Activated CD8-positive, alpha-beta memory T cell treated with anti-CD3 and anti-CD28 coated beads, Interleukin-2, amount 50 U/mL, for 48 hours (primary cell): ENCODE data around the gene CCDC88B.
A peak's percentile ranks its signal among the peaks of the same experiment; 100 is the strongest.

Experiments used
- DNase-seq: peaks from one replicate; pipeline ENCODE4 v3.0.0-alpha.2; 2020

CCDC88B gene

DNA sequence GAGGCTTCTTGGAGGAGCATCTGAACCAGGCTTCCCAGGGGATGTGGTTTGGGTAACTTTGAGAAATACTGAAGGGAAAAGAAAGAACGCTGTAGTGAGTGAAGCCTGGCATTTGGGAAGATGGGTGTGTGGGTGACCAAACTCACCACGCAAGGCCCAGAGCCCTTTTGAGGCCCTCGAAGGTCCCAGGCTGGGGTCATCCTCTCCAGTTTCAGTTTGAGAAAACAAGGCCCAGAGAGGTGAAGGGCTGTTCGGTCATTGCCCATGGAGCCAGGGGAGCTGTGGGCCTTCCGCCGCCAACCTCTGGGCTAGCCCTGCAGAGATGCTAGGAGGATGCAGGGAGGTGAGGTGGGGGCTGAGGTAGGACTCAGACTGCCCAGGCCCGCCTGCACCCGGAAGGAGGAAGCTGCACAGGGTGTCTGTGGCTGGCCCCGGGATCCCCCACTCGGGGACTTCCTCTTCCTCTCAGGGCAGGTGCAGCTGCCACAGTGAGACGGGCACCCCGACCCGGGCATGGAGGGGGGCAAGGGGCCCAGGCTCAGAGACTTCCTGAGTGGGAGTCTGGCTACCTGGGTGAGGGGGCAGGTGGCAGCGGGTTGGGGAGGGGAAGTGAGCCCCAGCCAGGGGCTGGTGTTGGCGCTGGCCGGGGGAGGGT is at the start of gene CCDC88B:
CCDC88B (plus strand) TSS at position 451 of the 655 bp plus-strand sequence; CDS start at position 514, 63 bp downstream.
- DNase-seq, result peak; percentile 86

DNA sequence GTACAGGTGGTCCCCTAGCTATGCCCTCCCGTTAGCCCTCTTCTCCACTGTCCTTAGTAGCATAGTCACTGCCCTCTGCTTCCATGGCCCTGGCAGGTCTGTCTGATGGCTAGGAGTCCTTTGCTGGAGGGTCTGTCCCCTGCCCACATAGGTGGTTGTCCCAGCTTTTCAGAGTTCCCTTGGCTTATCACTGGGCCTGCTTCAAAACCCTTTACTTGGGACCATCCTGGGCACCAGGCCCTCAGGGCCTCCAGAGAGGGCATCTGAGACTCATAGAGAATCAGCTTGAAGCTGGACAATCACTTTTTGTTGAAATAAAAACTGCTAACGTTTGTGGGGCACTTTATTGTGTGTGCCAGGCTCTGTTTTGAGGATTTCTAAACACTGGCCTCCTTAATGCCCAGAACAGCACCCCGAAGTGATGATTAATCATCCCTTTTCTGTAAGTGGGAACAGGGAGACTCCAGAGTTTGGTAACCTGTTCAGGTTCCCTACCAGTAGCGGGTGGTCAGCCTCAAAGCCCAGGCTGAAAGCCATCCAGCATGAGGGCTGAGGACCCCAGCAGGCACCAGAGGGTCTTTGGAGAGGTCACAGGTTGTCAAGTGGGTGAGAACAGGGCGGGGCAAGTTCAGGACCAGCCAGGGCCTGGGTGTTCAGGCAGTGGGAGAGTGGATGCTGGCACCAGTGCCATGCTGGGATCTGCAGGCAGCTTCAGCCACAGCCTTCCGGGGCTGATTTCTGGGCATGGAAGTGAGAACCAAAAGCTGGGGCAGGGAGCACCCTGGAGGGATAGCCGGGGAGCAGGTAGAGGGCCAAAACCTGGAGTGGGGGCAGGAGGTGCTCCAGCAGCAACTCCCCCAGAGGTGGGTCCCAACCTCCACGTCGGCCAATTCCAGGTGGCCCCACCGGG is 49.4 kb upstream of the CCDC88B start:
- no peak for DNase-seq

DNA sequence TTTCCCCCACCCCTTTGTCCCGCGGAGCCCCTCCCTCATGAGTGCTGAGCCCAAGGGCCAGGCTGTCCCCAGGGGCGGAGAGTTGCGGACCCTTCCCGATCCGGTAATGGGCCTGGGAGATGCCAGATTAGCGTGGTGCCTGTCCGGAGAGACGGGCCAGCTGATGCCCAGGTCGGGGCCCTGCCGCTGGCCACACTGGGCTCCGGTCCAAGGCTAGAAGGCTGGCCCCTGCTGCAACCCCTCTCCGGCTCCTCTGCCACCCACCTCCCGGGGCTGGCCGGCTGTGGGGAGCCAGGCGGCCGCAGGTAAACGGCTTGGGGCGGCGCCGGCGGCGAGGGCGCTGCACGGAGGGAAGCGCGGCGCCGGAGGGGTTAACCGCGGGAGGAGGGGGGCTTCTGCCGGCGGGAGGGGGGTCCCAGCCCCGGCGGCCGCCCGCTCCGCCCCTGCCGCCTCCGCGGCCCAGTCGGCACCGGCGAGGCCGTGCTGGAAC is 48.7 kb upstream of the CCDC88B start, which contains the start of gene KCNK4:
KCNK4 (plus strand) TSS at position 41 of the 490 bp plus-strand sequence. CDS start 1,717 bp downstream, outside the sequence.
- no peak for DNase-seq

GRCh38 chr11:64291752-64292459 is 48.1 kb upstream of the CCDC88B start:
- no peak for DNase-seq

GRCh38 chr11:64292460-64293254 is 47.3 kb upstream of the CCDC88B start:
- DNase-seq, result no peak

DNA sequence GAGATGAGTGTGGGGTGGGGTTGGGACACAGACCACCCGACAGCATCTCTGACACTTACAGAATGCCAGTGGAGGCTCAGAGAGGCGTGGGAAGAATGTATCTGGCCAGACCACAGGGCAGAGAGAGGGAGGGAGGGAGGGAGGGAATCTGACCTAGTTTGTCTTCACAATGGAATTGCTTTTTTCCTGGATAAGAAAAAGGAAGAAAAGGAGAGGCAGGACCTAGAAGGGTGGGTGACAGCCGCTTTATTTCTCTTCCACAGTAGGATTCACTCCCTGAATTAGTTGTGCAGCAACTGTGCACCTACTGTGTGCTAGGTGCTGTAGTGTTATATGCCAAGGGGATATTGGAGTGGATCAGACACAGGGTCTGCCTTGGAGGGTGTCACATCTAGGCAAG is 45.2 kb upstream of the CCDC88B start:
- DNase-seq, result no peak

DNA sequence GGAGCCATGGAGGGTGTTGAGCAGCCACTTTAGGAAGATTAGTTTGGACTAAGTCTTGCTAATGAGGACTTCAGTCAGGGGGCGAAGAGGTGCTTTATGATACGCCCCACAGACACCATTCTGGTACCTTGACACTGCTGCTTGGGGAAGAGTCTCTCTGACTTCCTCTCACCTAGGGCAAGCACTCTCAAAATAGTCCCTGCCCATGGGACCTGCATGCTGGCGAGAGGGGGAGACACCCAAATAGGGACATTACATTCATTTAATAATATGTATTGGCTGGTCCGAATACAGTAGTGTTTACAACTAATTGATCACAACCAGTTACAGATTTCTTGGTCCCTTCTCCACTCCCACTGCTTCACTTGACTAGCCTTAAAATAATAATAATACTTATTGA is 44.2 kb upstream of the CCDC88B start:
- no peak for DNase-seq

DNA sequence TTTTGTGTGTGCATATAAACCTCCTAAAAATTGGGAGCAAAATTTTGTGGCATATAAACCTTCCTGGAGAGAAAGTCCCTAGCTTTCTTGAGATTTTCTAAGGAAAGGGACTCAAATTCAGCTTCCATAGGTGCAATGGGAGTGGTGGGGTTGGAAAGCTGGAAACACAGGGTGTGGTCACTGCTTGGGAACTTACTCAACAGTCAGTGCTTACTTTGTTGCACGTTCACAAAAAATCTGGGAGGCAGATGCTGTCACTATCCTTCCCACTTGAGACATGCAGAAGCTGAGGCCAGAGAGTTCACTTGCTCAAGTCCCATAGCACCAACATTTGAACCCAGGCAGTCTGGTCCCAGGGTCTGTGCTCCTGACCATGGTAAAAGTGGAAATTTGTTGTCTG is 43.8 kb upstream of the CCDC88B start:
- DNase-seq, result no peak

- DNase-seq, result no peak
These were observed 42.9 kb upstream of the CCDC88B start for GRCh38 chr11:64296830-64297698.

DNA sequence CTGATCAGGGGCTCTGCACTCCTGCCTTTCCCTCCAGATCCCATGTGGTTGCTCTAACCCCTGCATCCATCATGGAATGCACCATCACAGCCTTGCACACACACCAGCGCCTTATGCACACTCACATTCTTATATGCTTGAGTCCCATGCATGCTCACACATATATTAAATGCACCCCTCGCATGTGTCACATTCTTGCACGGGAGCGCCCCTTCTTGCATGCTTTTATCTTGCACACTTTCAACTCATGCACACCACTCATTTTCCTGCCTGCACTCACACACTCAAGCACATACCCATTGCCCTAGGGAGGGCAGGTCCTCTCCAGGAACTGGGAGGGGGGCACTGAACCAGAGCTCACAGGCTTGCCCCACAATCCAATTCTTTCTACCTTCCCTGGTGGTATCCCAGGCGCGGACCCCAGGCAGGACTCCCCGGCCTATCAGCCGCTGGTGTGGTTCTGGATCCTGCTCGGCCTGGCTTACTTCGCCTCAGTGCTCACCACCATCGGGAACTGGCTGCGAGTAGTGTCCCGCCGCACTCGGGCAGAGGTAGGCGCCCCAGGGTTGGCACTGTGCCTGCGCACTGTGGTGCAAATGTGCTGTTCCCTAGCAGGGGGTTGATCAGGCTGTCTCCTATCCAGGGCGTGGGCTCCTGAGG is 42.2 kb upstream of the CCDC88B start:
- DNase-seq, result no peak

GRCh38 chr11:64298966-64299846 is 40.8 kb upstream of the CCDC88B start:
- DNase-seq, result no peak

GRCh38 chr11:64299847-64300648 is 40.0 kb upstream of the CCDC88B start, which contains the start of gene CATSPERZ:
Gene CATSPERZ (plus strand): TSS chr11:64300358. CDS start chr11:64300411, 53 bp downstream.
- DNase-seq, result no peak

GRCh38 chr11:64303109-64304031 is 36.6 kb upstream of the CCDC88B start:
- DNase-seq, result no peak

GRCh38 chr11:64304032-64304315 is 36.0 kb upstream of the CCDC88B start:
- no peak for DNase-seq

- DNase-seq, result peak; percentile 99
These were observed 35.5 kb upstream of the CCDC88B start for GRCh38 chr11:64304316-64305072.

- peak; percentile 99 for DNase-seq
These were observed 34.8 kb upstream of the CCDC88B start, which contains the start of gene ESRRA for GRCh38 chr11:64305075-64305690. Gene ESRRA (plus strand): TSS chr11:64305524. CDS start chr11:64307180, 1,656 bp downstream.
